HG02943 (cell line): Measurements from ENCODE around the gene TRIM24.

ENCODE experiments used
- ATAC-seq: cut with Tn5 transposase; IDR thresholded peaks from one replicate; pipeline ENCODE4 v1.9.1; 2021; ENCODE audit warnings: mild to moderate bottlenecking, low read depth, moderate library complexity; ENCODE audit not compliant: unreplicated experiment

Gene TRIM24

DNA sequence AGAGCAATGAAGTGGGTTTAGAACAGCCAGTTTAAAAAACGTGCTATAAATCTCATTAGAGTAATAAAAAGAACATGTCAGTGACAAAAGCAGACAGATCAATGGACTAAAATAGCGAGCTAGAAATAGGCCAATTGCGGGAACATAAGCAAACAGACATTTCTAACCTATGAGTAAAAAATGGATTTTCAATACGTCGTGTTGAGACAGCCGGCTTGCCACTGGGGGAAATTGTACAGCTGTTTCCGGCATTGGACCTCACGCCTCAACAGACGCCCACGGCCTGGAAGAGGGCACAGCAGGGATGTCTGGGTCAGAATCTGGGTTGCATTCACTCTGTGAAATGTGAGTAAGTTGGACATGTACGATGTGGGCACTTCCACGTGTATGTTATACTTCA, 148.2 kb downstream of the TRIM24 start:
- ATAC-seq = no peak

DNA sequence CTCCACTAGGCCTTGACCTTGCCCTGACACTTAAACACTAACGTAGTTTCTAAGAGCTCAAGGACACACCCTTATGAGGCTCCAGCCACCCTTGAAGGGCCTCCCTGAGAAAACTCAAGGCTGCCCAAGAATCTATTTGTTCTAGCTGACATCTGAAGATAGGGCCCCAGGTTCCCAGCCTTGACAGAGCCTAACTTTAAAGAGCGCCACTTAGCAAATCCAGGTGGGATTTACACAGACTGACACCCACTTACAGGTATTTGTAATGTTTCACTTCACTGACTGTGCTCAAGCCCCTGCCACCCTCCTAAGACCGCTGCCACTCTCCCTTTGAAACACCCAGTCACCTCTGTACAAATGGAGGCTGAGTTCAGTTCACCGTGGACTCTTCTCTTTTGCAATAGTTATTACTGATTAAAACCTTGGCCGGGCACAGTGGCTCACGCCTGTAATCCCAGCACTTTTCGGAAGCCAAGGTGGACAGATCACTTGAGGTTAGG, 150.7 kb downstream of the TRIM24 start:
- no peak for ATAC-seq

DNA sequence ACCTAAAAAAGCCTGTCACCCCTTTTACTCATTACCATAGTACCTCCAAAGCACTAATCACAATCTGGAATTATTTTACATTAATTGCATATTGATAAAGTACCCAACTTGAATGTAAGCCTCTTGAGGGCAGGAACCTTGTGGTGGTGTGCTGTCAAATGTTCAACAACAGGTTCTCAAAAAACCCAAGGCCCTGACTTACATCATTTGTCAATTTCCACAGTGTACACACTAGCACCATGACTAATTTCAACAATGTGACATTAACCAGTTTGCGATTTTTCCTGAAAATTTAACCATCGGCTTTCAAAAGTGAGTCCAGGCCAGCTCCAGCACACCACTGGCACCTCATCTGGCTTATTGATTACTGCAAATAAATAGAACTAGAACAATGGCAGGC, 153.6 kb downstream of the TRIM24 start:
- ATAC-seq = no peak

DNA sequence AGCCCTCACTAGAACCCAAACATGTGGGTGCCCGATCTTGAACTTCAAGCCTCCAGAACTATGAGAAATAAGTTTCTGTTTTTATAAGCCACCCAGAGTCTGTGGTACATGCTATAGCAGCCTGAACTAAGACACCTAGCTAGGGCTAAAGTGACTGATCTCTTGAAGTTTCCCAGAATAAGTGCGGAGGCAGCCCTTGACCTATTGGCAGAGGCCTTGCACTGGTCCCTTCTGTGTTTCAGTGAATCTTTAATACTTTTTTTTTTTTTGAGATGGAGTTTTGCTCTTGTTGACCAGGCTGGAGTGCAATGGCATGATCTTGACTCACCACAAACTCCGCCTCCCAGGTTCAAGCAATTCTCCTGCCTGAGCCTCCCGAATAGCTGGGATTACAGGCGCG, 156.0 kb downstream of the TRIM24 start:
- ATAC-seq = no peak

DNA sequence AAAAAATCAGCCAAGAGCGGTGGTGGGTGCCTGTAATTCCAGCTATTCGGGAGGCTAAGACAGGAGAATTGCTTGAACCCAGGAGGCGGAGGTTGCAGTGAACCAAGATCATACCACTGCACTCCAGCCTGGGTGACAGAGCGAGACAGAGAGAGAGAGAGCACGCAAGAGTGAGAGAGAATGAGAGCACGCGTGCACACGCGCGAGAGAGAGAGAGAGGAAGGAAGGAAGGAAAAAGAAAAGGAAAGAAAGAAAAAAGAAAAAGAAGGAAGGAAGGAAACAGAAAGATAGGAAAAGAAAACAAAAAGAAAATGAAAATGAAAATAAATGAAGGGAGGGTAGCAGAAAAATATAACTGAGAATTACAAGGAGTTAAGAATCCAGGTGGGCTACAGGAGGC, 158.4 kb downstream of the TRIM24 start:
- ATAC-seq = no peak

DNA sequence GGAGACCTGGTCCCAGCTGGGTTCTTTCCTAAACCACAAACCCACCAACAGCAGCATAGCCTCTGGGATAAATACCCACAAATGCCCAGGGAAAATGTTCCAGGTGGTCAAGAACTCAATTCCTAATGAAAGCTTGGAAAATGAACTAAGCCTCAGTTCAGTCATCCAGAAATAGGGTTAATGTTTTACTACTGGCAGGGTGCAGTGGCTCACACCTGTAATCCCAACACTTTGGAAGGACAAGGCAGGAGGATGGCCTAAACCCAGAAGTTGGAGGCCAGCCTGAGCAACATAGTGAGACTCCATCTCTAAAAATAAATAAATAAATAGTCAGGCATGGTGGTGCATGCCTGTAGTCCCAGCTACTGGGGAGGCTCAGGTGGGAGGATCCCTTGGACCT, 158.9 kb downstream of the TRIM24 start:
- no peak for ATAC-seq

DNA sequence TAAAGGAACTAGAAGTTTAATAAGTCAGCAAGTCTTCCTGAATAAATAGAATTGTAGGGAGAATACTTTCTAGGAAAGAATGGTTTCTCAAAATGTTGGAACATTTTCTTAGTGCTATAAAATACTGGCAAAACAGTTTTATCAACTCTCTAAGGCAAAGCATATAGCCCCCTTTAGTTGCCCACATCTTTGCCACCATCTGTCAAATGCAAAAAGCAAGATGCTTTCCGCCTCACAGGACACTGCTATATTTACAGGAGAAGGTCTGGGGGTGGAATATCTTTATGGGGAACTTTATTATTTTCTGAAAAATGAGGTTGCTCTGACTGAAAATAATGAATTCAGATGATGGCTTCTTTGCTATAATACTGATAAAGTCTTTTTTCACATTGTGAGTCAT, 162.8 kb downstream of the TRIM24 start:
- no peak for ATAC-seq

DNA sequence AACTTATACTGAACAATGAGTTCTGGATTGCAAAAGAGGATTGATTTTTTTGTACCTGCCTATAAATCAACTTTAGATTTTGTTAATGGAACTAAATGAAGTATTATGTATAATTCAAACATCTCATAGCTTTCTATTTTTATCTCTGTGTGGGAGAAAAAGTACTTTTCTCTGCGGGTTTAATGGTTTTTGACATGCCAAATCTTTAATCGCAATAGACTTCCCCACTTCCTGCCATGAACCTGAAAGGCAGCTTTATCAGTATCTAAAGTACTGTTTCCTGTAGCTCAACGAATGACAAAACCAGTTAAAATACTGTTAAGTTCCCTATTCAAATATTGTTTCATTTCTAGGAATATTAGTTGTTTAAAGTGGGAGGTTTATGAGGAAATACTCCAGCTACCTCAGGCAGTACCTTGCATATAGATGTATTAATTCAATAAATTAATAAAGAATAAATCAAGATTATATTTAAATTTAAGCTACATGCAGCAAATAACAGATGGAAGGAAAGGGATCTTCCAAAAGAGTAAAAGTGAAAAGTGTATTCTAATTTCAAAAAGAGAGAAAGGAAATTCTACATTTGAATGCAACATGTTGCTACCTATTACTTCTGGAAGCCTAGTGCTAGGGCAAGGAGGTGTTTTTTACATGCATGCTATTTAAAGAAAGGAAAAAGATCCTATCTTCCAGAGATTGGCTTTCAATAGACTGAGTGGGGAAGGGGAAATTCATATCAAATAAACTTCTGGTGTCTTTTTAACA, 165.2 kb downstream of the TRIM24 start:
- ATAC-seq = no peak

DNA sequence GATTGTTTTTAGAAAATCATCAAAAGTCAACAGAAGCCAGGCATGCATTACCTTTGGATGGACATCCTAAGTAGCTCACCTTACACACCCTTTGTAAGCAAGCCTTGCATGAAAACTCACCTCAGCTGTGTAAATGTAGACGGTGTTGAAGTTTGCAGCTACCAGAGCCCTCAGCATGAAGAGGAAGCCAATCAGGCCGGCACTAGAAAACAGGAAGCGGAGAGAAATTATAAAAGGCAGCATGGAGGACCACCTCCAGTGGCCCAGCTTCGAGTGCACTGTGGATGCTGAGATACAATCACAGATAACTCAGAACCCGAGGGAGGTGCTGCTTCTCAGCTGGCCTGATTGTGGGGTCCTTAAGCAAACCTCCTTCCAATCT, 165.8 kb downstream of the TRIM24 start:
- no peak for ATAC-seq

DNA sequence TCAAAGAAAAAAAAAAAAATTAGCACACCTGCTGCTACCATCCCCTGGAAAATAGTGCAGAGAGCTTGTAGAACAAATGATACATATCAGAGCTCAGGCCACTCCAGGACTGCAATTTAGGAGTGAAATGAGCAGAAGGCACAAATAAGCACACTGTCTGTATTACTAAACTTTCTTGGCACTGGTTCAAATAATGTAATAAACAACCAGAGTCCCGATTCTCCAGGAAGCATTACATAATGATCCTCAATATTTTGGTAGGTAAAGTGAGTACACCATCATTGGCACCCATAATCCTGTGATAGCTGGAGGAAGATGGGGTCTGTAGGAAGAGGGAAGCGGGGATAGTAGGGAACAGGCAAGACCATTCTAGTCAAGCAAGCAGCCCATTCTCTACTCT, 166.8 kb downstream of the TRIM24 start:
- no peak for ATAC-seq

DNA sequence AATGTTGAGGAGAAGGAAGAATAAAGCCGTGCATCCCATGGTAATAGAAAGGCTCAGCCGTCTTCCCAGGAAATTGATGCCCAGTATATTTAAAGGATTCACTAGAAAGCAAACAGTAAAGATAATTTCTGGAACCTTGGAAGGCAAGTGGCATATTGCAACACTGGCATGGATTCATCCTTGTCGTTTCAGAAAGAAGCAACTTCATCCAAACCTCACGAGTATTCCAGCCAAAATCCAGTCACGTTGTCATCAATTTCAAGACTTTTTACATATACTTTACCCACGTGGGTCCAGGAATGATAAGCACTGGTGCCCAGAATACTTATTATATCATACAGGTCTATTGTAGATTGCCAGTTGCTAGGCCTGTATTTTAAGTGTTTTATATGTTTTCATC, 167.3 kb downstream of the TRIM24 start:
- no peak for ATAC-seq

DNA sequence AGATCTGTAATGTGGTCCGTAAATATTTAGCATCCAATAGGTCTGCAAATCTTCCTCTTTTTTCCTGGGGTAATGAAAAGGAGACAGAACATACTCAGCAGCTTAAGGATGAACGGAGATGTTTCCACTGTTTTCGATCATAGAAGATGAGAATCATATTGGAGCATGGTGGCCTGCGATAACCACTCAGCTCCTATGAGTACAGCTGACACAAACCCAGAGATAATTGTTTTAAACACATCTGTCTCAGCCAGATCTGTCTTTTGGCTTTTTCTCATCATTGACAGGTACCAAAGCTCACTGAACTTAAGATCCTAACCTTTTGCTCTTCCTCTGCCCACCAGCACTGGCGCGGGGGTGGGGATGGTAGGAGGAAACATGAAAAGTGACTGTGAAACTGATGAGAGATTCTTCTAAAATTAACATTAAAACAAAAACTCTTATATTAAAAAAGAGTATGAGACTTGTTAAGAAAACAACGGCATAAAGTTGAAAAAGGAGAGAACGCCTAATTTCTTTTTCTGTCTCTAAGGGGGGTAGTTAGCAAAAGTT, 170.1 kb downstream of the TRIM24 start:
- no peak for ATAC-seq

DNA sequence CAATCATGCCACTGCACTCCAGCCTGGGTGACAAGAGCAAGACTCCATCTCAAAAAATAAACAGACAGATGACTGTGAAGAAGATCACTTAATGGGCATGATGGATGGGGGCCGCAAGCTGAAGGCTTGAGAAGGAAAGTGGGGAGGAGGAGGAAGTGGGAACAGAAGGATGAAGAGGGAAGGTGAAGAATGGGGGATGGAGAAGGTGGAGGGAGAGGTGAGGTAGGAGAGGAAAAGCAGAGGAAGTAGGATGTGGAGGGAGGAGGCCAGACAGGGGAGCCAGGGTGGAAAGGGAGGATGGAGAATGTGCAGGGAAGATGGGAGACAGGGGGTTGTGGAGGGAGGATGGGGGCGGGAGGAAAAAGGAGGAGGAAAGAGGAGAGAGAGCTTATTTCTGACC, 172.3 kb downstream of the TRIM24 start:
- ATAC-seq = no peak

DNA sequence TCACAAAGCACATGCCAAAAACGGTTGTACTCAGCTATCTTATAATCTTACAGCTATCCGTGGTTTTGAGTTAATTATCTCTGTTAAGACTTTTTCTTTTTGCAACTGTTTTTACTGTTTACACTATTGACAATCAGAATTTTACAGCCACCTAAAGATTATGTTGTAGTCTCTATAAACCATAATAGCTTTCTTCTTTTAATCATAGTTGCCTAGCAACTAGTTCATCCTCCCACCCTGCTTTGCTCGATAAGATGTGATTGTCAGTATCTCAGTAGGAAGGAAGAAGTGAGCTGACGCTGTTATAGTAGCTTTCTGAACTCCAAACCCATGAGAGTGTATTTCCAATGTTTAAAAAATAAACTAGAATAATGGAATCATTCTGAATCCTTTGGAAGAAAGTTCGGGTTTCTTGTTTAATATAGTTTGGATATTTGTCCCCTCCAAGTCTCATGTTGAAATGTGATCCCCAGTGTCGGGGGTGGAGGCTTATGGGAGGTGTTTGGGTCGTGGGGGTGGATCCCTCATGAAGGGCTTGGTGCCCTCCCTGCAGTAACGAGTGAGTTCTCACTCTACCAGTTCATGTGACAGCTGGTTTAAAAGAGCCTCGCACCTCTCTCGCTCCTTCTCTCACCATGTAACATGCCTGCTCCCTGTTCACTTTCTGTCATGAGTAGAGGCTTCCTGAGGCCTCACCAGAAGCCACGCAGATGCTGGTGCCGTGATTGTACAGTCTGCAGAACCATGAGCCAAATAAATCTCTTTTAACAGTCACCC, 173.0 kb downstream of the TRIM24 start:
- ATAC-seq = no peak
